HepG2 (cell line): ENCODE measurements around the gene DNMT3A. TPM values are rescaled to one million over a fixed set of nuclear protein-coding genes. Genes with fewer than 3 reads are reported as not detected.

Source experiments
- ATAC-seq: fragments of 200-7000 bp; cut with Tn5 transposase; 3 replicates; pipeline ENCODE4 v1.9.1; 2020; ENCODE audit warnings: mild to moderate bottlenecking, moderate library complexity
- BruUV-seq: library from RNA; stranded (reverse); fragments of 400-500 nt; replicated peaks from 2 replicates; lab custom pipeline; 2021; lab: Mats Ljungman, UMichigan
- CTCF ChIA-PET: fragments of 300-600 bp; formaldehyde crosslinking; extraction: SDS; loops from one replicate; lab custom pipeline; 2021; ENCODE audit warnings: low total read pairs, inconsistent platforms, low intra/inter-chr PET ratio; lab: Yijun Ruan, JAX
- POLR2A ChIA-PET: fragments of 350-600 bp; sonication (Branson Sonifier 250); formaldehyde crosslinking; loops from one replicate; lab custom pipeline; 2020; ENCODE audit warnings: antibody characterized with exemption, inconsistent platforms; lab: Yijun Ruan, JAX
- DNase-seq: peaks from one replicate; pipeline ENCODE4 v3.0.0-alpha.2; 2015; ENCODE audit warnings: low spot score
- FAIRE-seq: peaks from 3 replicates; lab custom pipeline; 2011; peaks lifted over from hg19 to GRCh38; lab: Jason Lieb, UNC
- H2AFZ ChIP-seq: one replicate; pipeline ENCODE4 v1.6.1; 2011; ENCODE audit warnings: low read length, inconsistent platforms
- H3K27ac ChIP-seq: fragments of 300-600 bp; 3 replicates; pipeline ENCODE4 v1.8.0; 2011; ENCODE audit warnings: mixed run types, mild to moderate bottlenecking, mixed read lengths, low read length, inconsistent platforms; ENCODE audit not compliant: insufficient read depth; ENCODE audit errors: extremely low read length
- H3K27me3 ChIP-seq, 2 experiments: fragments of 200-600 bp in 1 of 2; 2 replicates in 1 of 2; 3 replicates in 1 of 2; pipeline versions ENCODE4 v1.6.0 to v1.8.0; 2011; ENCODE audit warnings: low read length in 2 of 2, mild to moderate bottlenecking in 2 of 2, moderate library complexity in 2 of 2, inconsistent platforms in 1 of 2; ENCODE audit not compliant: insufficient read depth in 2 of 2, control insufficient read depth in 1 of 2
- H3K36me3 ChIP-seq, 2 experiments: fragments of 200-600 bp in 1 of 2; replicated peaks in 1 of 2; 2 replicates in 1 of 2; 3 replicates in 1 of 2; pipeline versions ENCODE4 v1.5.1 to v1.8.0; 2011; ENCODE audit warnings: low read length in 2 of 2, inconsistent platforms in 1 of 2; ENCODE audit not compliant: insufficient read depth in 2 of 2, control insufficient read depth in 1 of 2
- H3K4me1 ChIP-seq: 2 replicates; pipeline ENCODE4 v1.5.1; 2012; ENCODE audit warnings: low read length, inconsistent platforms; ENCODE audit not compliant: insufficient read depth
- H3K4me2 ChIP-seq: 2 replicates; pipeline ENCODE4 v1.6.0; 2011; ENCODE audit warnings: low read depth, low read length, inconsistent platforms
- H3K4me3 ChIP-seq, 3 experiments: fragments of 200-600 bp in 1 of 3; sonication (generic), shearing (Covaris generic) in 1 of 3; replicated peaks in 1 of 3; 2 replicates each; pipeline ENCODE4 v1.5.1; 2011 to 2016; ENCODE audit warnings: low read length in 3 of 3, inconsistent platforms in 2 of 3, low read depth in 2 of 3, mild to moderate bottlenecking in 2 of 3, control low read depth in 1 of 3, mixed read lengths in 1 of 3; ENCODE audit not compliant: insufficient read depth in 1 of 3
- H3K79me2 ChIP-seq: one replicate; pipeline ENCODE4 v1.6.1; 2011; ENCODE audit warnings: low read length, inconsistent platforms; ENCODE audit not compliant: insufficient read depth
- H3K9ac ChIP-seq: 2 replicates; pipeline ENCODE4 v1.6.0; 2011; ENCODE audit warnings: mild to moderate bottlenecking, low read depth, low read length, inconsistent platforms; ENCODE audit not compliant: insufficient read depth
- H3K9me3 ChIP-seq: 2 replicates; pipeline ENCODE4 v1.5.1; 2012; ENCODE audit warnings: mild to moderate bottlenecking, low read length
- H4K20me1 ChIP-seq: 2 replicates; pipeline ENCODE4 v1.6.0; 2011; ENCODE audit warnings: inconsistent platforms, mild to moderate bottlenecking, low read length, moderate library complexity; ENCODE audit not compliant: insufficient read depth
- FOXK2 ChIP-seq: fragments of 450-650 bp; IDR thresholded peaks from 2 replicates; pipeline ENCODE4 v1.6.1; 2016
- KLF13 ChIP-seq: sonication (generic); formaldehyde crosslinking; IDR thresholded peaks from 2 replicates; pipeline ENCODE4 v1.4.0; 2020; ENCODE audit warnings: mild to moderate bottlenecking, missing genetic modification reagents
- RORA ChIP-seq: sonication (generic); formaldehyde crosslinking; IDR thresholded peaks from 2 replicates; pipeline ENCODE4 v1.5.0; 2020; ENCODE audit warnings: mild to moderate bottlenecking, missing genetic modification reagents, moderate library complexity
- SALL1 ChIP-seq: sonication (generic); formaldehyde crosslinking; IDR thresholded peaks from 2 replicates; pipeline ENCODE4 v1.8.0; 2022; ENCODE audit warnings: mild to moderate bottlenecking, missing genetic modification reagents
- SMARCC2 ChIP-seq: fragments of 450-650 bp; IDR thresholded peaks from 2 replicates; pipeline ENCODE4 v1.6.1; 2017; ENCODE audit warnings: antibody characterized with exemption, mild to moderate bottlenecking
- TFDP2 ChIP-seq: sonication (generic); formaldehyde crosslinking; IDR thresholded peaks from 2 replicates; pipeline ENCODE4 v1.4.0; 2020; ENCODE audit warnings: missing genetic modification reagents
- ZNF598 ChIP-seq: sonication (generic); formaldehyde crosslinking; IDR thresholded peaks from 2 replicates; pipeline ENCODE4 v1.5.1; 2020; ENCODE audit warnings: mild to moderate bottlenecking, missing genetic modification reagents, borderline replicate concordance
- ZNF780A ChIP-seq: sonication (generic); formaldehyde crosslinking; IDR thresholded peaks from 2 replicates; pipeline ENCODE4 v1.8.0; 2022; ENCODE audit warnings: mild to moderate bottlenecking, missing genetic modification reagents, moderate library complexity
- whole genome bisulfite sequencing: methylation state at CpG from one replicate; pipeline ENCODE4 v1.1.6; 2017; ENCODE audit warnings: low lambda C conversion rate; 5-methylcytosine and 5-hydroxymethylcytosine counted together
- in situ Hi-C: cut with HindIII; loops from 2 replicates; pipeline ENCODE4 v1.10.0; 2017; ENCODE audit warnings: low pct_unique_long_range_greater_than_20kb; ENCODE audit not compliant: extremely low pct_ligation_motif_present
- intact Hi-C: fragments of 100-400 bp; cut with micrococcal nuclease; formaldehyde crosslinking; loops from one replicate; pipeline ENCODE4 v1.10.0; 2022; ENCODE audit not compliant: unreplicated experiment
- polyA plus RNA-seq, 8 experiments: library from polyadenylated mRNA; depleted of rRNA in 3 of 8; stranded (reverse) in 7 of 8; unstranded in 1 of 8; fragments of >200 nt; fragmentation: Illumina TruSeq in 4 of 8; extraction: Trizol in 4 of 8; gene quantifications; 2 replicates each; pipeline versions ENCODE4 v1.2.1 to v1.2.3, GENCODE V29; 2011 to 2016; ENCODE audit warnings: low read depth in 4 of 8, missing spikeins in 1 of 8, mixed read lengths in 1 of 8; ENCODE audit not compliant: insufficient read depth in 1 of 8
- total RNA-seq, 5 experiments: library from RNA; depleted of rRNA; stranded (reverse); fragments of >200 nt; fragmentation: Illumina TruSeq; extraction: Trizol; gene quantifications; 2 replicates each; pipeline ENCODE4 v1.2.3, GENCODE V29; 2016; ENCODE audit warnings: low read depth in 1 of 5
- TF ChIP-seq, protein P1 (sequence below): sonication (generic); formaldehyde crosslinking; IDR thresholded peaks from 2 replicates; pipeline ENCODE4 v1.8.1; 2023; ENCODE audit warnings: mild to moderate bottlenecking, missing genetic modification reagents, borderline replicate concordance
- TF ChIP-seq, protein P2 (sequence below): sonication (generic); formaldehyde crosslinking; IDR thresholded peaks from 2 replicates; pipeline ENCODE4 v1.4.0; 2020; ENCODE audit warnings: mild to moderate bottlenecking, low read depth, missing genetic modification reagents
- TF ChIP-seq, protein P3 (sequence below): sonication (generic); formaldehyde crosslinking; IDR thresholded peaks from 2 replicates; pipeline ENCODE4 v1.4.0; 2020; ENCODE audit warnings: mild to moderate bottlenecking, missing genetic modification reagents

DNMT3A gene
- total and polyA plus RNA-seq, 2 of the 13 experiments (the other 11 are each of a cell fraction or from before 2014, with no cell fraction given): 14.7 to 29.1 TPM

DNA sequence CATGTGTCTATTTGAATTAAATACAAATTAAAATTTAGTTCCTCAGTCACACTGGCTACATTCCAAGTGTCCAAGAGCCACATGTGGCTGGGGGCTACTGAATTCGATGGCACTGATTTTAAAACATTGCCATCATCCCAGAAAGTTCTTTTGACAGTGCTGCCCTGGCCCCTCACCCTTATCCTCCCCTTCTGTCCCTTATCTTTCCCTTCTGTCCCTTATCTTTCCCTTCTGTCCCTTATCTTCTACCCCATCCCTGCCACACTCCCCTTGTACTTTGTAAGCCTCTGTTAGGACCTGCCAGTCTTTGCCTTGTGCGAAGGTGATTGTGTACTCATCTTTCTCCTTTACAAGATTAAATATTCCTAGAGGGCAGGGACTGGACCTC lies 85.2 kb downstream of the DNMT3A start:
- DNase-seq: no peak
- CTCF ChIA-PET: no interaction called here

GRCh38 chr2:25255745-25256487 lies 85.8 kb downstream of the DNMT3A start:
- 84% methylated on average over 15 of the region's 15 CpGs for WGBS
- Histone ChIP-seq H3K9ac (no peak overlapping the region), H2AFZ (no peak overlapping the region), H3K4me1 (peaks cover 38% of the 10 kb centered on the region), H3K79me2 (peaks cover 7% of the 10 kb centered on the region), H3K9me3 (no peaks in the 10 kb centered on the region), H3K27ac (no peak overlapping the region), H3K36me3 (no peaks in the 10 kb centered on the region), H3K4me3 (no peak overlapping the region), H4K20me1 (no peaks in the 10 kb centered on the region), H3K27me3 (no peaks in the 10 kb centered on the region), H3K4me2 (no peak overlapping the region)
- POLR2A ChIA-PET: no interaction called here
- CTCF ChIA-PET: no interaction called here
- DNase-seq: no peak
- in situ Hi-C loops (no loop called here), intact Hi-C loops (no loop called here)
- no peak for ATAC-seq
- FAIRE-seq: no peak
- BruUV-seq: no TSS peak
- TF ChIP-seq, protein P1, sequence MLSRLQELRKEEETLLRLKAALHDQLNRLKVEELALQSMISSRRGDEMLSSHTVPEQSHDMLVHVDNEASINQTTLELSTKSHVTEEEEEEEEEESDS (CRISPR knock-in tag): no peak
- TF ChIP-seq SALL1 (CRISPR knock-in tag): no peak
- TF ChIP-seq KLF13 (CRISPR knock-in tag): no peak
- TF ChIP-seq TFDP2 (CRISPR knock-in tag): no peak

More for the DNA sequence above, 85.2 kb downstream of the DNMT3A start:
- H3K79me2 ChIP-seq: peaks cover 3% of the 10 kb centered on the region
- H3K9ac ChIP-seq: no peak overlapping the region
- no peak overlapping the region for H3K4me2 ChIP-seq
- FAIRE-seq (no peak), ATAC-seq (no peak)
- H3K36me3 ChIP-seq: no peaks in the 10 kb centered on the region
- no peaks in the 10 kb centered on the region for H3K9me3 ChIP-seq
- no peak overlapping the region for H3K27ac ChIP-seq
- no peak overlapping the region for H3K4me3 ChIP-seq
- TF ChIP-seq FOXK2: no peak
- no peak for TF ChIP-seq RORA (CRISPR knock-in tag)
- no peak for TF ChIP-seq ZNF598 (CRISPR knock-in tag)
- no peak for TF ChIP-seq SMARCC2
- TF ChIP-seq, protein P2, sequence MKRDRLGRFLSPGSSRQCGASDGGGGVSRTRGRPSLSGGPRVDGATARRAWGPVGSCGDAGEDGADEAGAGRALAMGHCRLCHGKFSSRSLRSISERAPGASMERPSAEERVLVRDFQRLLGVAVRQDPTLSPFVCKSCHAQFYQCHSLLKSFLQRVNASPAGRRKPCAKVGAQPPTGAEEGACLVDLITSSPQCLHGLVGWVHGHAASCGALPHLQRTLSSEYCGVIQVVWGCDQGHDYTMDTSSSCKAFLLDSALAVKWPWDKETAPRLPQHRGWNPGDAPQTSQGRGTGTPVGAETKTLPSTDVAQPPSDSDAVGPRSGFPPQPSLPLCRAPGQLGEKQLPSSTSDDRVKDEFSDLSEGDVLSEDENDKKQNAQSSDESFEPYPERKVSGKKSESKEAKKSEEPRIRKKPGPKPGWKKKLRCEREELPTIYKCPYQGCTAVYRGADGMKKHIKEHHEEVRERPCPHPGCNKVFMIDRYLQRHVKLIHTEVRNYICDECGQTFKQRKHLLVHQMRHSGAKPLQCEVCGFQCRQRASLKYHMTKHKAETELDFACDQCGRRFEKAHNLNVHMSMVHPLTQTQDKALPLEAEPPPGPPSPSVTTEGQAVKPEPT (CRISPR knock-in tag): no peak
- TF ChIP-seq, protein P3, sequence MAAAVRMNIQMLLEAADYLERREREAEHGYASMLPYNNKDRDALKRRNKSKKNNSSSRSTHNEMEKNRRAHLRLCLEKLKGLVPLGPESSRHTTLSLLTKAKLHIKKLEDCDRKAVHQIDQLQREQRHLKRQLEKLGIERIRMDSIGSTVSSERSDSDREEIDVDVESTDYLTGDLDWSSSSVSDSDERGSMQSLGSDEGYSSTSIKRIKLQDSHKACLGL: no peak
- TF ChIP-seq ZNF780A (CRISPR knock-in tag): no peak
- no peaks in the 10 kb centered on the region for H4K20me1 ChIP-seq
- no peaks in the 10 kb centered on the region for H3K27me3 ChIP-seq
- POLR2A ChIA-PET: no interaction called here
- no TSS peak for BruUV-seq
- in situ Hi-C loops (no loop called here), intact Hi-C loops (no loop called here)
- H3K4me1 ChIP-seq: peaks cover 40% of the 10 kb centered on the region
- 26% methylated on average over 2 of the region's 2 CpGs for WGBS
- no peak overlapping the region for H2AFZ ChIP-seq
